Erythroblast (primary cell): ENCODE results near the gene AVEN.

Source experiments
- GATA1 ChIP-seq: IDR thresholded peaks from 2 replicates; pipeline ENCODE4 v1.6.1; 2011; ENCODE audit warnings: low read depth, mild to moderate bottlenecking, control low read depth, low read length, moderate library complexity
- POLR2A ChIP-seq: IDR thresholded peaks from 2 replicates; pipeline ENCODE4 v1.6.1; 2011; ENCODE audit warnings: mild to moderate bottlenecking, low read length

- TF ChIP-seq POLR2A (no peak), GATA1 (no peak)
Measured at GRCh38 chr15:34043813-34044212, 4.8 kb upstream of the AVEN start.
